HG03097 (cell line): ENCODE data around the gene RBMS3.
A peak's percentile ranks its signal among the peaks of the same experiment; 100 is the strongest.
"Not testable (repeated sequence)": the region's sequence is repeated elsewhere in the genome, so short reads cannot be mapped to it uniquely, and the experiment has no call there.

Experiments
- ATAC-seq: cut with Tn5 transposase; IDR thresholded peaks from one replicate; pipeline ENCODE4 v1.9.1; 2021; ENCODE audit not compliant: unreplicated experiment, low FRiP score

The RBMS3 gene

GRCh38 chr3:29307295-29307694 lies 26.4 kb downstream of the RBMS3 start:
- ATAC-seq, result no peak

DNA sequence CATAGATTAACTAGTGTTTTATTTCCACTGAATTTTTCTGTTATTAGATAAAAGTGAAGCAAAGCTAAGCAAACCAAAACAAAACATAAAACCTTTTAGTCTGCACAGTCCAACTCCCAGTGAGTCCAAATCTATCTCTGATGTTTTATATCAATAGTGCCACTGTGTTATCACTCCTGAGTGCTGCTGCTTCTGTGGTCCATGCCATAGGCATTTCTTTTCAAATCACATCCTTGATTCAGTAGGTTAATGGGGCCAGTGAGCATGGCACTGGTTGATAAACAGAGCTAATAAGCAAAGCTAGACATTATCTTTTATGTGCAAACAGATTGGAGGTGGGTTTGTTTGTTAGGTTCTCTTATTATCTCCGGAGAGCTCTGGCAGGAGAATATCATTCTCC lies 30.0 kb downstream of the RBMS3 start:
- ATAC-seq, result no peak

DNA sequence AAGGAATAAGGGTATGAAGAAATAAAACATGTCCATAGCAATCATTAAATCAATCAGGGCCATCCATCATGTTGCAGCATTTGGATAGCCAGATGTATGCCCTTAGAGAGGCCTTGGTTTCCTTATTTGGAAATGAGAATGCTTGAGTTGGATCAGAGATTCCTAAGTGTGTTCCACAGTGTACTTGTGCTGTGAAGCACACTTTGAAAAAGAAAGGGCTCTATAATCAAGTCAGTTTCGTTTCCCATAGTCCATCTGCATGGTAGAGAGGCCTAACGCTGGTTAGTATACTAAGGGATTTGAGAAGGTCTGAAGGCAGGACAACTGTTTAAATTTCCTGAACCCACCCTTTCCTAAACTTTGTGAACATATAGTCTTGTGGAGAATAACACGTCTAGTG lies 30.9 kb downstream of the RBMS3 start:
- ATAC-seq, result no peak

- no peak for ATAC-seq
These were observed 31.5 kb downstream of the RBMS3 start for GRCh38 chr3:29312395-29312794.

DNA sequence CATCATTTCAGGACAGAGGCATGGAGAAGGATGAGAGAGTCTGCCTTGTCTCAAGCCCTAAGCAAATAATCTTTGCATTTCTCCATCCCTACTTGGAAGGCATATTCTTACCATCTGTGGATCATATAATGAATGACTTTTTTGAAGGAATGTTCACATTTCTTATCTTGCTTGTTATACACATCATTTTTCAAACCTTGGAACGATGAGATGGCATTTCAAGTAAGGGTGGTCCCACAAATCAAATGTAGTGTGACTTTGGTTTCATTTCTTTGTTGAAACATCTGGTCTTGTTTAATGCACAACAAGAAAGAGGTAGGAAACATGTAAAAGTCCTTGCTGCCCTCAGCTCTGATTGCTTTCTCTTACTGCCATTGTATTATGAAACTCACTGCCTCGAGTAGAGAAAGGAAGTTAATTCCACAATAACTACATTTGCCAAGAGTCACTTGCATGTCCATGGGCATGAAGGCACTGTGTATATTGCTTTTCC lies 32.1 kb downstream of the RBMS3 start:
- ATAC-seq, result no peak

DNA sequence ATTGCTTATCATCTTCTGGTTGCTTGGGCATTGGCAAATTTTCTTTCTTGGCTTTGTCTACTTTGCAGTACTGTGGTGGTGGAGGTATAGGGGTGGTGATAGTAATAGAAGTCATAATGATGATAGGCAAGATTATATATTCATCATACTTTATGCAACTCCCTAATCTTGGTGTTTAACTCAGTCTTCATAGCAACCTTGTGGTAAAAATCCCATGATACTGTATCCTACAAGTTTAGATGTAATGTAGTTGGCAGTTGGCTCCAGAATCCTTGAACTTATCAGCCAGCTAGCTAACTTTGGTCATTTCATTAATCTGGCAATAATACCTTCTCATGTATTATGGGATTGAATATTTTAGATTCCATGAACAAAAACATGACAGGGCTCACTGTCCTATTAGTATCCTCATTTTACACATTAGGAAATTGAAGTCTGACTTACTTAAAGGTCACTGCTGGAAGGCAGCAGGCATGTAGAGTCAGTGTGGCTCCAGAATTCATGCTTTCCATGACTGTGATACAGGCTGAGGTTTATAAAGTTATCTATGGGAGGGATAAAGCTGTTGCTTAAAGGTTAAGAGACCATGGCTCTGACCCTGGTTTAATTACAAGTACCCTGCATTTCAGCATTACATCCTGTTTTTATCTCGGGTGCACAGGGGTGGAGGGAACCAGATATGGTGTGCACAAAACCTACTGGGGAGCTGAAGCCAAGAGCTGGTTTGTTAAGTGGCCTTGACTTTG lies 33.3 kb downstream of the RBMS3 start:
- no peak for ATAC-seq

DNA sequence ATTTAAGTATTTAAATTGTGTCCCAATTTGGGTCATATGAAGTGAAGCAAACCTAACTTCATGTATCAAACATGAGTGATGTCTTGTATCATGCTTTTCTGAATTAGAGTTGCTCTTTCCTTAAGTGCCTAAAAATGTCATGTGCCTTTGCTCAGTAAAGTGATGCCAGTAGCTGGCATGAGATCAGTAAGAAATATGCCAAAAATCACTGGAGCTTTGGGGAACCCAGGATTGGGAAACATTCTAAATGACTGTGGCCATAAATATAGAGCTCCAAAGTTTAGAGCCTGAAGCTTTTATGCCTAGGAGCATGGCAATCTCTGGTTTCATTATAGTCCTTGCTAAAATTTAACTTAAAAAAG lies 33.8 kb downstream of the RBMS3 start:
- no peak for ATAC-seq

DNA sequence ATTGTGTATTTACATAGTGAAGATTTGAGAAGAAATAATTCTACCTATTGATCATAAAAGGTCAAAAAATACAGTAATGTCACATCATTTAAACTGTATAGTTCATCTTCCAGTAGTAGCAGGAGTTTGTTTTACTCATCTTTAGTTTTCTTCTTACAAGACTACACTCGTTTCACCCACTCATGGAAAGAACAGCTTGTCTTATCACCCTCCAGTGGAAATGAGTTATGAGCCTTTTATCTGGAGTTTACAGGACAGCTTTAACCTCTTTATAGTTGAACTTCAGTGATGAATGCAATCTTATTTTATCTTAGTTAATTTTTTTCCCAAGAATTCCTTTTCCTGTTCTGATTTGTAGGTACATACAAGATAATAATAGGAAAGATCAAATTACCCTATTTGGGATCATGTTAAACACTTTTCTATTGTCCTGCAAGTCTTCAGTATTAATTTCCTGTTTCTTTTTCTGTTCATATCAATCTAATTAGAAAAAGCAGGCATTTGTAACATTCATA lies 36.8 kb downstream of the RBMS3 start:
- ATAC-seq, result no peak

- ATAC-seq, result no peak
These were observed 37.4 kb downstream of the RBMS3 start for GRCh38 chr3:29318251-29318650.

- peak; percentile 52 for ATAC-seq
These were observed 38.4 kb downstream of the RBMS3 start for GRCh38 chr3:29319262-29319661.

- ATAC-seq, result no peak
These were observed 38.9 kb downstream of the RBMS3 start for GRCh38 chr3:29319798-29320197.

GRCh38 chr3:29322586-29322985 lies 41.7 kb downstream of the RBMS3 start:
- no peak for ATAC-seq

DNA sequence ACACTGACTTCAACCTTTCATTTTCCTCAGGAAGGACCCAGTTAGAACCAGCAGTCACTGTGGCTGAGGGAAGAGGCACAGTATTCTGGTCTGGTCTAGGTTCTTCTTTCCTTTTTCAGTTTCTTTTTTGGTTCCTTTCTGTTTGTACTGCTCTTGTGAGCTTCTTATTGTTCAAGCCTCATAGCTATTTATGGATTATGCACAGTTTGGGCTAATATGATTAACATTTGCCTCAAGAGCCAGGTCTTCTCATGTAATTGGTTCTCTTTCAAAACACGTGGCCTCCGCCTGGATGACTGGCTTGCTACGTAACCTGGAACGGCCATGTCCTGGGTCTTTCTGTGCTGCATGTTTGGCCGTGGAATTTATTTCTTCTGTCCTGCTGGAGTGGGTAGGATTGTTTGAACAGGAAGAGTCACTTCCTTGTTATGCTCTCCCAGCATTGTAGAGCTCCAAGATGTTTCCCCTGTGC lies 43.3 kb downstream of the RBMS3 start:
- ATAC-seq, result peak; percentile 99

DNA sequence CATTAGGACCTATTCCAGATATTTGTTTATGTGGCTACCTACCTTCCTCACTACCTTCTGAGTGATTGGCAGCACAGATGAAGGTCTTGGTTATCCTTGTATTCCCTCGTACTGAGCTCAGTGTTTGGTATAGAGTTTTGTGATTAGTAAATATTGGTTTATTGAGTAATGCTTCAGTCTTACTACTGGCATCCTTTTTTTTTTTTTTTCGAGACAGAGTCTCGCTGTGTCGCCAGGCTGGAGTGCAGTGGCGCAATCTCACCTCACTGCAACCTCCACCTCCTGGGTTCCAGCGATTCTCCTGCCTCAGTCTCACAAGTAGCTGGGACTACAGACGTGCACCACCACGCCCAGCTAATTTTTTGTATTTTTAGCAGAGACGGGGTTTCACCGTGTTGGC lies 45.7 kb downstream of the RBMS3 start:
- not testable (repeated sequence) for ATAC-seq

DNA sequence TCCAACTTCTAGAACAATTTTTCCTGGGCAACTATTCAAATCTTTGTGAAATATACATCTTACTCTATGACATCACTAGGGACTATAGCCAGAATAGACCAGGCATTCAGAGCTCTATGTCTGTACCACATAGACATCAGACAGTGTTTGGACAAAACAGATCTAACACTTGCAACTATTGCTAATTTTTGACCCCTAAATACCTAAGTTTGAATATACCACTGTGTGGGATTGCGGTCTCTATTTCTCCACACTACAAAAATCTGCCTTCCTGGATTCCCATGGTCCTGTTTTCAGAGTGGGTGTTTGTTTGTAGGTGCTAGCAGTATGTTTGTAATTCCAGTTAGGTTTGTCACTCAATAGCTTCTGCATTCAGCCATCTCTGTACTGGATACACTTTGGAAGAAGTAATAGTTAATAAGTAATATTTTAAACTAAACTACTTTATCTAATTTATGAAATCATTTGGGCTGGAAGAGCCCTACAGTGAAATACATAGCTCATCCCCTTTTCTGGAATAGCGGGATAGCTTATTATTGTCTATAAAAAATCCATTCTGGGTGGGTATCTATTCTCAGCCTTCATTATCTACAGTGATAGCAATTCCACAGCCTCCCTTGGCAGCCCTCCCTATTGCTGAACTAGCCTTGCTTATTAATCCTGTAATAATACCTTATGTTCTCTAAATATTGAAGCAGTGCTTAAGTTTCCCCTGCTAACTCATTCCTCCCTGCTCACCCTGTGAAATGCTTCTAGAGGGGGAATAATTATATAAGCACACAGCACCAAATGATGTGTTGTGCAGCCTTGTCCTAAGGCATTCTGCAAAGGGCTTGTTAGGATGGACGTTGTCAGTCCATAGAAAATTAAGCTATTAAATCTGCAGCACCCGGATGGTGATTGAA lies 49.4 kb downstream of the RBMS3 start:
- ATAC-seq, result no peak

GRCh38 chr3:29331035-29331434 lies 50.2 kb downstream of the RBMS3 start:
- no peak for ATAC-seq

GRCh38 chr3:29331456-29332194 lies 50.8 kb downstream of the RBMS3 start:
- ATAC-seq, result no peak

- ATAC-seq, result no peak
These were observed 51.3 kb downstream of the RBMS3 start for GRCh38 chr3:29332195-29332637.

DNA sequence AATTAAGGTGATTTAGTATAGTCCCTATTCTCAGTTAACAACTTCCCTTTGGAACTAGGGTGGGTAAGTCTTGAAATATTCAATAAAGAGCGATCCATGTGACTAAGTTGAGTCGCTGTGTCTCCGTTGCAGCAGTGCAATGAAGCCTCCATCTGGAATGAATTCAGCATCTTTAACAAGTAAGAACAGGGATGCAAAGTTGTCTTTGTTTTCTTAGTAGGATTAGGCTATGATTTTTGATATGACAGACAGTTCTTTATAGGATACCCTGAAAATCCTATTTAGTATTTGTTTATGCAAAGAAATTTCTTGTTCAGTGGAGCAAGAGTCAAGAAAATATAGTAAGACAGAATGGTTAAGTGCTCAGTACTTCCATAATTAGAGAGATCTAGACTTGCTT lies 52.7 kb downstream of the RBMS3 start:
- ATAC-seq, result no peak

DNA sequence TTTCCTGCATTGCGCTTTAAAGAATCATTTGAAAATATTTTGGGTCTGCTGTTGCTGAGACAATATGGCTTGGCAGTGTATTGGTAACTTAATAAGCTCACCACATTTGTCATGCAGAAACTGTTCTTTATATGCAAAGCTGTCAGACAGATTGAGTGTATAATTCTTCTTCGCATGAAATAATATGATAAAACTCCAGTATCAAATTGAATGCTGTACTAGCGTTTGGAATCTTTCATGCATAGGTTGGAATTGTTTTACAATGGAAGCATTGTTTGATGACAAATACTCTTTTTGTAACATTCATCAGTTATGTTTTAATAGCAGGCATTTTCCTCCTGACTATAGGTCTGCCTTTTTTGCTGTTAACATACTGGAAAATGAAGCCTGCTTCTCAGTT lies 53.8 kb downstream of the RBMS3 start:
- no peak for ATAC-seq

DNA sequence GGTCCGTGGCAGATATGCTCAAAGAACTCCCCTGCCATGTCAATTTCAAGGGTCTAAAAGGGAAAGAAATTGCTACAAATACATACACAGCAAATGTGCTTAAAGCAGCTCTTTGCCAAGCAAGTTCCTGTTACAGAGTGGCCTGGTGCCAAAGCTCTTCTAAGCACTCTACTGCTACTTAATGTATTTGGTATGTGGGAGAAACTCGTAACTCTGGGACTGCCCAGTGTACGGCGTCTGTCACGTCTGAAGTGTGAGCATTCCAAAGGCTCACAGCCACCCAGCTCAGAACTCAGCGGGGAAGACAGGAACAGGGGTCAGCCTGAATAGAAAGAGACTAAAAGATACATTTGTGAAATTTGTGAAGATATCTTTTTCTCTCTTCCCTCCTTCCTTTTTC lies 54.6 kb downstream of the RBMS3 start:
- ATAC-seq, result no peak
